IPS DF 6.9 (cell line): ENCODE results near the gene DMRT3.

Experiments used
- DNase-seq: peaks from one replicate; pipeline ENCODE4 v3.0.0-alpha.2; 2013; ENCODE audit warnings: low read depth, low spot score
- H3K27ac ChIP-seq: one replicate; pipeline ENCODE4 v1.5.1; 2013; ENCODE audit warnings: low read length, control low read depth
- H3K27me3 ChIP-seq: 2 replicates; pipeline ENCODE4 v1.6.1; 2013; ENCODE audit warnings: mild to moderate bottlenecking, low read length; ENCODE audit not compliant: control insufficient read depth, insufficient read depth
- H3K36me3 ChIP-seq: 2 replicates; pipeline ENCODE4 v1.6.1; 2013; ENCODE audit warnings: low read length; ENCODE audit not compliant: control insufficient read depth, insufficient read depth
- H3K4me1 ChIP-seq: 2 replicates; pipeline ENCODE4 v1.6.1; 2013; ENCODE audit warnings: low read length; ENCODE audit not compliant: control insufficient read depth, insufficient read depth
- H3K4me3 ChIP-seq: 2 replicates; pipeline ENCODE4 v1.5.1; 2013; ENCODE audit warnings: mild to moderate bottlenecking, low read length
- H3K9me3 ChIP-seq: 2 replicates; pipeline ENCODE4 v1.6.1; 2013; ENCODE audit warnings: low read length, inconsistent platforms; ENCODE audit not compliant: control insufficient read depth, insufficient read depth
- WGBS: extraction: QIAGEN DNeasy Blood & Tissue Kit; methylation state at CpG from one replicate; pipeline ENCODE4 v1.1.7; 2013; ENCODE audit warnings: mixed read lengths, missing lambda C conversion rate; ENCODE audit not compliant: insufficient read length, insufficient coverage; 5-methylcytosine and 5-hydroxymethylcytosine counted together

The DMRT3 gene, protein sequence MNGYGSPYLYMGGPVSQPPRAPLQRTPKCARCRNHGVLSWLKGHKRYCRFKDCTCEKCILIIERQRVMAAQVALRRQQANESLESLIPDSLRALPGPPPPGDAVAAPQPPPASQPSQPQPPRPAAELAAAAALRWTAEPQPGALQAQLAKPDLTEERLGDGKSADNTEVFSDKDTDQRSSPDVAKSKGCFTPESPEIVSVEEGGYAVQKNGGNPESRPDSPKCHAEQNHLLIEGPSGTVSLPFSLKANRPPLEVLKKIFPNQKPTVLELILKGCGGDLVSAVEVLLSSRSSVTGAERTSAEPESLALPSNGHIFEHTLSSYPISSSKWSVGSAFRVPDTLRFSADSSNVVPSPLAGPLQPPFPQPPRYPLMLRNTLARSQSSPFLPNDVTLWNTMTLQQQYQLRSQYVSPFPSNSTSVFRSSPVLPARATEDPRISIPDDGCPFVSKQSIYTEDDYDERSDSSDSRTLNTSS

GRCh38 chr9:976258-976942 is at the start of gene DMRT3:
DMRT3 (plus strand) TSS chr9:976655; CDS start chr9:977002, 347 bp downstream.
- DNase-seq = no peak
- Histone ChIP-seq H3K4me1 (peaks cover 3% of the 10 kb centered on the region; the same call in 1 of the 2 replicates), H3K27ac (no peak within 1 kb of the TSS), H3K4me3 (peak within 1 kb of the TSS; percentile 21; the same call in 1 of the 2 replicates), H3K36me3 (no peaks in the 10 kb centered on the region), H3K9me3 (no peaks in the 10 kb centered on the region), H3K27me3 (peaks cover 80% of the 10 kb centered on the region)
- WGBS = no CpG with 5 or more reads among the region's 70 CpGs

DNA sequence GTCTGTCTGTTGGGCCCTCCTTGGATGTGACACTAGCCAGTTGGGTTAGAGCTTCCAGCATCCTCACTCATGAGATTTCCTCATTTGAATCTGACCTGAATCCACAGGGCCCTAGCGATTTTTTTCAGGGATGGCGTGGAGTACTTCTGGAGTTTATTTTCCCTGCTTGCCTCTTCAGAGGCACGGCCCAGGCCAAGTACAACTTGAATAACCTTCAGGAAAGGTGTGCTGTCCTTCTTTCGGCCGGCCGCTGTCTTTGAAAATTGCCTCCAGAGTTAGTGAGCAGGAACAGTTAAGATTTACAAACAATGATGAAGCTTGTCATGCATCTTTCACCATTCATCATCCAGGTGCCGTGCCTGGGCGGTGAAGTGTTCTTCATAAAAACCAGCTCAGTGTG is 49.5 kb upstream of the DMRT3 start:
- Histone ChIP-seq H3K9me3 (no peaks in the 10 kb centered on the region), H3K36me3 (no peaks in the 10 kb centered on the region), H3K27ac (no peak overlapping the region), H3K4me1 (no peaks in the 10 kb centered on the region), H3K27me3 (no peaks in the 10 kb centered on the region), H3K4me3 (no peak overlapping the region)
- no peak for DNase-seq
- no CpG with 5 or more reads among the region's 8 CpGs for whole genome bisulfite sequencing

- H3K27me3 ChIP-seq = no peaks in the 10 kb centered on the region
- WGBS = no CpG with 5 or more reads among the region's 6 CpGs
- H3K9me3 ChIP-seq = no peaks in the 10 kb centered on the region
- no peaks in the 10 kb centered on the region for H3K4me1 ChIP-seq
- no peak overlapping the region for H3K27ac ChIP-seq
- no peaks in the 10 kb centered on the region for H3K36me3 ChIP-seq
- peak; percentile 57 for DNase-seq
- no peak overlapping the region for H3K4me3 ChIP-seq
These were observed 48.0 kb upstream of the DMRT3 start for GRCh38 chr9:928363-929042.

- no CpG with 5 or more reads among the region's 4 CpGs for WGBS
- Histone ChIP-seq H3K27ac (no peak overlapping the region), H3K9me3 (no peaks in the 10 kb centered on the region), H3K36me3 (no peaks in the 10 kb centered on the region), H3K27me3 (no peaks in the 10 kb centered on the region), H3K4me1 (no peaks in the 10 kb centered on the region), H3K4me3 (no peak overlapping the region)
- no peak for DNase-seq
These were observed 46.7 kb upstream of the DMRT3 start for GRCh38 chr9:929719-930118.

DNA sequence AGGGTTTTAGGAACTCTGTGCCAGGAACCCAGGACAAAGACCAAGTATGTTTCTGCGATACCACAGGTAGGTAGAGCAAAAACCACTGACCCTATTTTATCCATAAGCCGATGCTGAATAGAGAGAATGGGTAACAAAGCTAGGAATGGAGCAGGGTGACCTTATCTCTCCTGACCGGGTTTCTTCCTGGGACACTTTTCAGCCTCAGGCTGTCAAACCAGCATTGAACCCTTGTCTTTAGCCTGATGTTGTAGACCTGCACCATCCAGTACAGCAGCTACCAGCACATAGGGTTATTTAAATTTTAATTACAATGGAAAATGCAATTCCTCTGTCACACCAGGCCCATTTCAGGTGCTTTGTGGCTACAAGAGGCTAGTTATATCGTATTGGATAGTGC is 43.1 kb upstream of the DMRT3 start:
- no peak for DNase-seq

GRCh38 chr9:935348-935965 is 41.0 kb upstream of the DMRT3 start:
- Histone ChIP-seq H3K4me3 (no peak overlapping the region), H3K27me3 (no peaks in the 10 kb centered on the region), H3K27ac (no peak overlapping the region), H3K4me1 (no peaks in the 10 kb centered on the region), H3K9me3 (no peaks in the 10 kb centered on the region), H3K36me3 (no peaks in the 10 kb centered on the region)
- no CpG with 5 or more reads among the region's 10 CpGs for WGBS
- no peak for DNase-seq

More for the DNA sequence above, 43.1 kb upstream of the DMRT3 start:
- H3K9me3 ChIP-seq = no peaks in the 10 kb centered on the region
- H3K27ac ChIP-seq = no peak overlapping the region
- H3K4me1 ChIP-seq = no peaks in the 10 kb centered on the region
- H3K27me3 ChIP-seq = no peaks in the 10 kb centered on the region
- H3K36me3 ChIP-seq = no peaks in the 10 kb centered on the region
- no peak overlapping the region for H3K4me3 ChIP-seq
- WGBS = no CpG with 5 or more reads among the region's 4 CpGs

- Histone ChIP-seq H3K36me3 (no peaks in the 10 kb centered on the region), H3K27ac (no peak overlapping the region), H3K9me3 (no peaks in the 10 kb centered on the region), H3K4me3 (no peak overlapping the region), H3K27me3 (no peaks in the 10 kb centered on the region), H3K4me1 (peaks cover 4% of the 10 kb centered on the region; the same call in 1 of the 2 replicates)
- WGBS = no CpG with 5 or more reads among the region's 6 CpGs
- DNase-seq = no peak
These were observed 33.5 kb upstream of the DMRT3 start for GRCh38 chr9:942805-943580.

DNA sequence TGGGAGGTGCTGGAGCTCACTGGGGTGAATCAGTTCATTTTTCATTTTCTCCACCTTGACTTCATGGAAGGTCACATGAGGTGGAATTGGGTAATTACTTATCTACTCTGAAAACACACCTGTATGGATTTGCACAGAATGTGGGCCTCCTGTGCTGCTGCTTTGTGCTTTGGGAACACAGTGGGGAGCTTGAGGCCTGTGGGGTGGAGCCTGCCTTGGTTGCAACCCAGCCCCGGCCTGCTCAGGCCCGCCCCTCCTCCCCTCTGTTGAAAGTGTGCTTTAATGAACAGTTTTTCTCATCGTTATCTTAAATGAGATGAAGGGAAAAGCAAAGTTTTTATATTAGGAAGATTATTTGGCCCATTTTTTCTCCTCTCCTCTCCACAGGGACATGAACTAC is 28.5 kb upstream of the DMRT3 start:
- Histone ChIP-seq H3K27ac (no peak overlapping the region), H3K9me3 (no peaks in the 10 kb centered on the region), H3K4me3 (no peak overlapping the region), H3K4me1 (peaks cover 4% of the 10 kb centered on the region; the same call in 1 of the 2 replicates), H3K27me3 (no peaks in the 10 kb centered on the region), H3K36me3 (no peaks in the 10 kb centered on the region)
- DNase-seq = no peak
- WGBS = no CpG with 5 or more reads among the region's 3 CpGs

DNA sequence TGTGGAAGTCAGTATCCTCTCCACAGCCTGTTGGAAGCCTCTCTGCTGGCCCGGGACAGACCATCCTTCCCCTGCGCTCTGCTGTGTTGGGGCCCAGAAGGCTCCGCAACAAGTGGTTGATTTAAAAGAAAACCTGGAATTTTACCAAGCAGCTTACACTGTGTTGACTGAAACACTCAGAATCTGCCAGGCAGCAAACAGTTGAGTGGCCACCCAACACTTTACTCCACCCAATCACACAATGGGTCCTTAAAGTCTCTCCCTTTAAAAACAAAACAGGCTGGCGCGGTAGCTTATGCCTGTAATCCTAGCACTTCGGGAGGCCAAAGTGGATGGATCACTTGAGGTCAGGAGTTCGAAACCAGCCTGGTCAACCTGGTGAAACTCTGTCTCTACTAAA is 28.0 kb upstream of the DMRT3 start:
- no peaks in the 10 kb centered on the region for H3K27me3 ChIP-seq
- no peak overlapping the region for H3K4me3 ChIP-seq
- DNase-seq = no peak
- no CpG with 5 or more reads among the region's 7 CpGs for WGBS
- H3K27ac ChIP-seq = no peak overlapping the region
- H3K36me3 ChIP-seq = no peaks in the 10 kb centered on the region
- 0 out of 2 replicates have a peak, but pooled peaks cover 2% of the 10 kb centered on the region for H3K4me1 ChIP-seq
- H3K9me3 ChIP-seq = no peaks in the 10 kb centered on the region
